Uterus (tissue), 4 donors: Measurements from ENCODE around the gene OBSCN. TPM values are rescaled to one million over a fixed set of nuclear protein-coding genes. Genes with fewer than 3 reads are reported as not detected.

Experiments
- DNase-seq, 2 donors: peaks; one replicate each; pipeline ENCODE4 v3.0.0-alpha.2; 2019 to 2020
- H3K27ac ChIP-seq, 2 donors: fragments of 200-600 bp; sonication (generic); 1 replicate in 1 of 2; 2 replicates in 1 of 2; pipeline ENCODE4 v1.5.1; 2016 to 2018
- H3K27me3 ChIP-seq, 2 donors: fragments of 200-600 bp; sonication (generic); one replicate each; pipeline ENCODE4 v1.5.1; 2018 to 2019; ENCODE audit warnings: control low read depth in 1 of 2
- H3K36me3 ChIP-seq, 2 donors: fragments of 200-600 bp; sonication (generic); one replicate each; pipeline ENCODE4 v1.5.1; 2019; ENCODE audit warnings: control low read depth in 1 of 2
- H3K4me1 ChIP-seq, 2 donors: fragments of 200-600 bp; sonication (generic); one replicate each; pipeline ENCODE4 v1.5.1; 2018 to 2019; ENCODE audit warnings: control low read depth in 1 of 2
- H3K4me3 ChIP-seq, 2 donors: fragments of 200-600 bp; sonication (generic); 1 replicate in 1 of 2; 2 replicates in 1 of 2; pipeline ENCODE4 v1.5.1; 2018 to 2019; ENCODE audit warnings: mild to moderate bottlenecking in 1 of 2
- H3K9me3 ChIP-seq, 2 donors: fragments of 200-600 bp; sonication (generic); one replicate each; pipeline ENCODE4 v1.5.1; 2019; ENCODE audit warnings: control low read depth in 1 of 2
- POLR2A ChIP-seq, 2 donors: fragments of 450-650 bp; IDR thresholded peaks; one replicate each; pipeline ENCODE4 v1.6.1; 2016; ENCODE audit warnings: antibody characterized with exemption in 2 of 2, mild to moderate bottlenecking in 1 of 2, moderate library complexity in 1 of 2
- intact Hi-C: fragments of 100-400 bp; cut with DNase I; formaldehyde crosslinking; loops from one replicate; pipeline ENCODE4 v1.15.1; 2023; ENCODE audit warnings: low total_unique reads
- total RNA-seq, 4 donors: library from RNA; depleted of rRNA in 3 of 4; stranded (reverse); fragments of >200 nt in 3 of 4; gene quantifications; one replicate each; pipeline versions ENCODE4 v1.1.0 to v1.2.4, GENCODE V29; 2014 to 2023
- TF ChIP-seq, protein P1 (sequence below), 4 experiments: fragments of 200-600 bp in 2 of 4; fragments of 450-650 bp in 2 of 4; sonication (generic) in 2 of 4; IDR thresholded peaks; one replicate each; pipeline ENCODE4 v1.5.1; 2016 to 2019; ENCODE audit warnings: antibody characterized with exemption in 4 of 4, mild to moderate bottlenecking in 2 of 4, moderate library complexity in 1 of 4
- donor health status: DM: yes; HTN: yes; CAD: no.

The OBSCN gene
- total RNA-seq, 4 donors from 2014 or later = 5.9 to 53.2 (median 22.4) TPM

DNA sequence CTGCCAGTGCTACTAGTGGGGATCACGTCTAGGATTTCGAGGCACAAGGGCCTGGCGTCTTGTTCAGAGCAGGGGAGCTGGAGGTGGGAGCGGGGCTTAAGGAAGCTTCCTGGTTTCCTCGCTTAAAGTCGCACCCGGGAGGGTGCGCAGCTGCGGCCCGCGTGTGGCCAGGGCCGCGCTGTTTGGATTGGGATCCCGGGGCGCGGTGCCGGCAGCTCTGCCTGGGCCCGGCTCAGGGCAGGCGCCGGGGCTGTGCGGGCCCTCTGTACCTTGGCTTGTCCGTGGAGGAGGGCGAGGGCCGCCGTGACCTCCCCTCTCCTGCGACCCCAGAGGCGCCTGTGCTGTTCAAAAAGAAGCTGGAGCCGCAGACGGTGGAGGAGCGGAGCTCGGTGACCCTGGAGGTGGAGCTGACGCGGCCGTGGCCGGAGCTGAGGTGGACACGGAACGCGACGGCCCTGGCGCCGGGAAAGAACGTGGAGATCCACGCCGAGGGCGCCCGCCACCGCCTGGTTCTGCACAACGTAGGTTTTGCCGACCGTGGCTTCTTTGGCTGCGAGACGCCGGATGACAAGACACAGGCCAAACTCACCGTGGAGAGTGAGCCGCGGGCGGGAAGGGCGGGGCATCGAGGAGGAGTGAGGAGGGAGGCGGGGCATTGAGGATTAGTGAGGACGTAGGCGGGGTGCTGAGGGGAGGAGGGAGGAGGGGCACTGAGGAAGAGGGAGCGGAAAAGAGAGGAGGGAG is 67.8 kb downstream of the OBSCN start:
- no peaks in the 10 kb centered on the region for H3K27me3 ChIP-seq
- H3K9me3 ChIP-seq = no peaks in the 10 kb centered on the region
- no peaks in the 10 kb centered on the region for H3K4me1 ChIP-seq
- no peaks in the 10 kb centered on the region for H3K36me3 ChIP-seq
- H3K27ac ChIP-seq = peak overlapping the region; percentile 50 to 79
- intact Hi-C loops = no loop called here
- H3K4me3 ChIP-seq = peak overlapping the region; percentile 49 to 54
- TF ChIP-seq, protein P1, sequence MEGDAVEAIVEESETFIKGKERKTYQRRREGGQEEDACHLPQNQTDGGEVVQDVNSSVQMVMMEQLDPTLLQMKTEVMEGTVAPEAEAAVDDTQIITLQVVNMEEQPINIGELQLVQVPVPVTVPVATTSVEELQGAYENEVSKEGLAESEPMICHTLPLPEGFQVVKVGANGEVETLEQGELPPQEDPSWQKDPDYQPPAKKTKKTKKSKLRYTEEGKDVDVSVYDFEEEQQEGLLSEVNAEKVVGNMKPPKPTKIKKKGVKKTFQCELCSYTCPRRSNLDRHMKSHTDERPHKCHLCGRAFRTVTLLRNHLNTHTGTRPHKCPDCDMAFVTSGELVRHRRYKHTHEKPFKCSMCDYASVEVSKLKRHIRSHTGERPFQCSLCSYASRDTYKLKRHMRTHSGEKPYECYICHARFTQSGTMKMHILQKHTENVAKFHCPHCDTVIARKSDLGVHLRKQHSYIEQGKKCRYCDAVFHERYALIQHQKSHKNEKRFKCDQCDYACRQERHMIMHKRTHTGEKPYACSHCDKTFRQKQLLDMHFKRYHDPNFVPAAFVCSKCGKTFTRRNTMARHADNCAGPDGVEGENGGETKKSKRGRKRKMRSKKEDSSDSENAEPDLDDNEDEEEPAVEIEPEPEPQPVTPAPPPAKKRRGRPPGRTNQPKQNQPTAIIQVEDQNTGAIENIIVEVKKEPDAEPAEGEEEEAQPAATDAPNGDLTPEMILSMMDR (IDR thresholded peaks at IDR 0.05) = no peak
- DNase-seq = peak; percentile 91 to 95

- no peaks in the 10 kb centered on the region for H3K36me3 ChIP-seq
- DNase-seq = no peak
- H3K4me1 ChIP-seq = no peaks in the 10 kb centered on the region
- no peak for TF ChIP-seq POLR2A (IDR thresholded peaks at IDR 0.05)
- TF ChIP-seq, protein P1 (IDR thresholded peaks at IDR 0.05) = no peak
- H3K9me3 ChIP-seq = no peaks in the 10 kb centered on the region
- peak overlapping the region; percentile 49 to 54 for H3K4me3 ChIP-seq
- no peaks in the 10 kb centered on the region for H3K27me3 ChIP-seq
- intact Hi-C loops = no loop called here
- H3K27ac ChIP-seq = peak overlapping the region; percentile 50 to 79
These were observed 68.5 kb downstream of the OBSCN start for GRCh38 chr1:228276174-228276831.

GRCh38 chr1:228276901-228277490 is 69.2 kb downstream of the OBSCN start:
- no peak overlapping the region for H3K4me3 ChIP-seq
- peak overlapping the region in 1 of 2 donors; percentile 79 for H3K27ac ChIP-seq
- no peaks in the 10 kb centered on the region for H3K9me3 ChIP-seq
- TF ChIP-seq, protein P1 (IDR thresholded peaks at IDR 0.05) = no peak
- no peak for TF ChIP-seq POLR2A (IDR thresholded peaks at IDR 0.05)
- DNase-seq = peak in 1 of 2 donors; percentile 18
- intact Hi-C loops = no loop called here
- no peaks in the 10 kb centered on the region for H3K27me3 ChIP-seq
- no peaks in the 10 kb centered on the region for H3K36me3 ChIP-seq
- H3K4me1 ChIP-seq = no peaks in the 10 kb centered on the region

GRCh38 chr1:228277491-228278431 is 69.9 kb downstream of the OBSCN start:
- H3K9me3 ChIP-seq = no peaks in the 10 kb centered on the region
- H3K4me1 ChIP-seq = no peaks in the 10 kb centered on the region
- no peak overlapping the region for H3K27ac ChIP-seq
- no peaks in the 10 kb centered on the region for H3K36me3 ChIP-seq
- intact Hi-C loops = no loop called here
- H3K4me3 ChIP-seq = no peak overlapping the region
- no peak for TF ChIP-seq POLR2A (IDR thresholded peaks at IDR 0.05)
- TF ChIP-seq, protein P1 (IDR thresholded peaks at IDR 0.05) = no peak
- no peaks in the 10 kb centered on the region for H3K27me3 ChIP-seq
- no peak for DNase-seq
